Lower leg skin (tissue), 3 donors: ENCODE data around the gene ATP5PB.

ENCODE experiments used
- CTCF ChIP-seq, 3 donors: fragments of 450-650 bp; IDR thresholded peaks; one replicate each; pipeline ENCODE4 v1.5.1; 2016; ENCODE audit warnings: antibody characterized with exemption in 3 of 3, mild to moderate bottlenecking in 3 of 3, moderate library complexity in 2 of 3
- POLR2A ChIP-seq, 2 donors: fragments of 450-650 bp; IDR thresholded peaks; one replicate each; pipeline ENCODE4 v1.6.1; 2016 to 2017; ENCODE audit warnings: antibody characterized with exemption in 2 of 2, mild to moderate bottlenecking in 1 of 2, moderate library complexity in 1 of 2

DNA sequence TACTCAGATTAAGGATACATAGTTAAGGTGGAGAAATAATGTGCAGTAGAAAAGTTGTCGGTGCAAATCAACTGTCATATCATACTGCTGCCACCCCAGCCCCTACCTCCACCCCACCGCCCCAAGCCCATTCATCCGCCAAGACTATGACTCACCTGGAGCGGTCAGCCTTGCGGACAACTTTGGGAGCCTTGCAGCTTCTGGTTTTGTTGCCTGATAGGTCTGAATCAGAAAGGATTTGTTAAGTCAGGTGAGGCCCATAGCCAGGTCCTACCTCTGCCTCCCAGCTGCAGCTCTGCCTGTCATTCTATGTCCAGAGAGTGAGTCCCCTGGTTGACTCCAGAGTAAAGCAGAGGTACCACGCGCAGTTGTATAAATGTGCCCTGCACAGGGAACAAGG lies 37.2 kb downstream of the ATP5PB start:
- no peak for TF ChIP-seq CTCF (IDR thresholded peaks at IDR 0.05)
- no peak for TF ChIP-seq POLR2A (IDR thresholded peaks at IDR 0.05)
